NCI-H510A treated with DMSO at 0.1 percent for 48 hours (cell line): ENCODE measurements around the gene GRIA1.

Experiments used
- DNase-seq: peaks from one replicate; lab custom pipeline; 2025; lab: John Stamatoyannopoulos, UW

The GRIA1 gene

GRCh38 chr5:153490118-153491037 lies at the start of gene GRIA1:
GRIA1 (plus strand) TSS chr5:153490670.
- DNase-seq, result no peak

DNA sequence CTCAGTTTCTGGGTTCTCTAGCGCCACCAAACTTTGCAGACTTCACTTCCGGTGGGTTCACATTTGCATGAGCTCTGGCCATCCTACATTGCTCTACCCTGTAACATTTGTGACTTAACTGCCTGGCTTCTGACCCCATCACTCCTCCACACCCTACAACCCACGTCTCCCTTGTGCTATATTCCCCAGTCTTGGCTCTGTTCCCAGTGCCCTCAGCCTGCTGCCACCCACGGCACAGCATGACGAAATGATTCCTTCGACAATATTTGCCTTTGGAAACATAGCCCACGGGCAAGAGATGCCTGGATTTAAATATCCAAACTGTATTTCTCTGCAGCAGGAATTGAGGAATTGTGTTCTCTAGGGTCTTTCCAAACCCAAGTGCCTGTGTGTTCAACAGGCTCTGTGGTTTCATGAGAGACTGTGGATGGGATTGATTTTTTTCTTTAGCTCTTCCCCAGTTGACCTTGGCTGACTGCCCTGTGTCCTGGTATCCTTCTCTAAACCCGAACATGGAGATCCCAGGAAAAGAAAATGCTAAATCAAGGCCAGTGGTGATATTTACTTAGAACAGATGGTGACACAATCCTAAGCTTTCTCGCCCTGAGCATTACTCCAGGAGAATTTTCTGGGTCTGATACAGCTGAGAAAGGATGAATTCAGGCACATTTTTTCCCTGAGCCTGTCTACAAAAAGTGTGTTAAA lies 44.4 kb upstream of the GRIA1 start:
- DNase-seq, result peak; percentile 36

DNA sequence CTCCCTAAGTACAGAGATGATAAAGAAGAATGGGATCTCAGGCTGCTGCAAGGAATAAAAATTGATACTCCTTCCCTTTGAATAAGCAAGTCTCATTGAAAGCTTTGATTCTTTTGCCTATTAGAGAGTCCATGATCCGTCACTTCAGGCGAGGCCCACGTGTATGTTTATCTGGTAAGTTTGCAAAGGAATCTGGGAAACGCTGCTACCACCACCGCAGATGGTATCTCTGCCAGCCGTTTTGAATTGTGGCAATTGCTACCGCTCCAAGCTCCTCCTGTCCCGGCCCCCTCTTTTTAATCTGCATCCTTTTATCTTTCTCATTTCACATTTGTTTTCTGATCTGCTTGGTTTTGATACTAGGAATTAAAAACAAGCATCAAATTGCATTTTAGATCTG lies 42.9 kb upstream of the GRIA1 start:
- no peak for DNase-seq

GRCh38 chr5:153456354-153456753 lies 34.1 kb upstream of the GRIA1 start:
- DNase-seq, result no peak

DNA sequence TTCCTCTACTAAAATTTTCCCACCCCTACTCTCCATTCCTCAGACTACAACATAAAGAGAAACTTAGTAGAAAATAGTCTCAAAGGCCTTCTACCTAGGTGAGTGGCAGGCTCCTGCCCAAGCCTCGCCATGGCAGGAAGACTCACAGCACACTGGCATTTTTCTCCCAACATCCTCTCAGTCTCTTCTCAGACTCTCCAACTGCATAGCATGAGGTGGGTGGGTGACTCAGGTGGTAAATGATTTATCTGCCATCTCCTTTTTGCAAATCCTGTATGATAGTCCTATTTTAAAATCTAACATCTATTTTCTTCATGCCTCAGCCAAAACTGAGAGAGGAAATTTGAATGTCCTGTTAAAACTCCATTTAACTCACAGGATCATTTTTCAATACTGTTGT lies 33.5 kb upstream of the GRIA1 start:
- no peak for DNase-seq

DNA sequence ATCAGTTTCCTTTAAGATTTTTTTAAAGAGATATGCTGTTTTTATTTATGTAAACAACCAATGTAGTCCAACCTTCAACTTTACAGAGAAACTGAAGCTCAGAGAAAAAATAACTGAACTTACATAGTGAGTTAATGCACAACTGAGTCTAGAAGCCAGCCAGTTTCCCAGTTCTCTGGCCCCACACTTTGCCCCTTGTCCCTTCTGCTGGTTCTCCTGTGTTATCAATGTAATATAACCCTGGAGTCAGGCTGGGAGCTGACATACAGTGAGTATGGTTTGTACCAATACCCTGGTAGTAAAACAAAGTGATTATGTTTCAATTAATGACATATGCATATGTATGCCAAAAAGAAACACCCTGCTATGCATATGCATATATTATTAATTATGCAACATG lies 32.2 kb upstream of the GRIA1 start:
- no peak for DNase-seq

DNA sequence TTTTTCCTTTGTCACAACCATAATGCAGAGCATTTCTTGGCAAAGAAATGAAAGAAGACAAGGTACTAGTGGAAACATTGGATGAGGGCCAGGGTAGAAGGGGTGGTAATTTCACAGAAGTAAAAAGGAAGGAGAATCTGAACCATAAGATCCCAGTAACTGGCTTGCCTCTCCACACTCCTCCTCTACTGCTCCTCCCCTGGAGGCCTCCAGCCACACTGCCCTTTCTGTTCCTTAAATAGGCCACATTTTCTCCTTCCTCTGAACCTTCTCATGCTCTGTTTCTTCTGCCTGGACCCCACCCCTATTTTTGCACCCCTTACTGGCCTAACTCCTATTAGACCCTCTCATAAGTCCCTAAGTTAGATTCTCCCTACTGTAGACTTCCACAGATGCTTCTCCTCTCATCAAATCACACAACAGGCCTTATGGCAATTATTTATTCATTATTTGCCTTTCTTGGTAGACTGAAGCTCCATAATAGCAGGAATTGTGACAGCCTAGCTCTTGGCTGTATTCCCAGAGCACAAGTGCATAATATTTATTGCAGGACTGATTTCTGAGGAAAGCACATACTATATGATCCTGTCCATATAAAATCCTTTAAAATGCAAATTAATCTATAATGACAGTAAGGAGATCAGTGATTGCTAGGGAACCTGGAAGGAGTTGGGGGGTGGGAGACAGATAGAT lies 31.3 kb upstream of the GRIA1 start:
- no peak for DNase-seq

DNA sequence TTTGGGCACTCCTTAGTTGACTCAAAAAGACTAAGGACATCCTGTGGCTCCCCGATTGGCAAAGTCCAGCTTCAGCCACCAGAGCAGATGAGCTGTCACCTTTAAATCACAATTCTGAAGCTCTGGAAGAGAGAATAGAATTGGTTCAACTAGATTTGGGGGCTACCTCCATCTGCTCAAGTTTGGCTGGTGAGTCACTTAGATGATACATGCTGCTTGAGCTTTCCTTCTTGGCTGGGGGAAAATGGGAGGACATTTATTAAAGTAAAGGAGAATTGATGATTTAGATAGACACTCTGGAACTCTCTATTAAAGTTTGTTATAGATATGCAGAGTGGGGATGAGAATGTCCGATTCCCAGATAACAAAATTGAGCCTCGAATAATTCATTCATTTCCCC lies 30.0 kb upstream of the GRIA1 start:
- DNase-seq, result no peak

DNA sequence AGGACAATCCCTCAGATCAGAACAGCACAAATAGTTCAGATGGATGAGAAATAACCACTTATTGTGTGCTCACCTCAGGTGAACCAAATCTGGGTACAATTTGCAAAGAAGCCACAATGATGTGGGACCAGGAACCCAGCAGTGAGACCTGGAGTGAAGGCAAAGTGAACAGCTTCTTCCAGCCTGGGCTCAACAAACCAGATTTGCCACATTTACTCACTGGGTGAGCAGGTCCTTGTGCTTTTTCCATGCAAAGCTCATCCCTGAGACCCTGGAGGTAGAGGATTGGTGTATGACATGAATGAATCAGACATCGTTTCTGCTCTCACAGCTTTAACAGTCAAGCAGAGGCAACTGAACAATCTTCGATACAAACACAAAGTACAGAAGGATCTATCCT lies 29.1 kb upstream of the GRIA1 start:
- DNase-seq, result no peak

DNA sequence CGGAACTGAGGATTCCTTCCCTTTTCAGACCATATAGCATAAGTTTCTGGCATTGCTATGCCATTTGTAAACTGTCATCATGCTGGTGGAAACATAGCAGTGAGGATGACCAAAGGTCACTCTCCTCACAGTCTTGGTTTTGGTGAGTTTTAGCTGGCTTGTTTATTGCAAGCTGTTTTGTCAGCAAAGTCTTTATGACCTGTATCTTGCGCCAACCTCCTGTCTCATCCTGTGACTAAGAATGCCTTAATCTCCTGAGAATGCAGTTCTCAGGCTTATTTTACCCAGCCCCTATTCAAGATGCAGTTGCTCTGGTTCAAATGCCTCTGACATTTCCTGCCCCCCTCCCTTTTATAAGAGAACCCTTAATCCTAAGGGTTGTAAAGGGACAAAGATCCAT lies 26.7 kb upstream of the GRIA1 start:
- no peak for DNase-seq

- DNase-seq, result no peak
Measured at GRCh38 chr5:153467546-153467945, 22.9 kb upstream of the GRIA1 start.

DNA sequence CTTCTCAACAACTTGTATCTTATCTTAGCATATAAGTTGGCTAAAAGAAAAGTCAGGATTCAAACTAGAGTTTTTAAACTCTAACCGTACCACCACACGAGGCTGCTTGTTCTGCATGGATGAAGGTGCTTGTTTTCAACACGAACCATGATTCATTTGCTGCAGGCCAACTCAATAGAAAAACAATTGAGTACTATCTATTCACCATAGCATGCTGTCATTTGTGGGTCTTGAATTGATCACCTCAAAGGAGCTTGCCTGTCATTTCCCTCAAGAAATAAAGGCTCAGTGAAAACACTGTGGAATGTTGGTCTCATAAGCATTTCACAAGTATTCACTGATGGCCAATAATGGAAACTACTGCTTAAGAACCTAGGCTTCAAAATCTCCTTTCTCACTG lies 21.0 kb upstream of the GRIA1 start:
- DNase-seq, result no peak

DNA sequence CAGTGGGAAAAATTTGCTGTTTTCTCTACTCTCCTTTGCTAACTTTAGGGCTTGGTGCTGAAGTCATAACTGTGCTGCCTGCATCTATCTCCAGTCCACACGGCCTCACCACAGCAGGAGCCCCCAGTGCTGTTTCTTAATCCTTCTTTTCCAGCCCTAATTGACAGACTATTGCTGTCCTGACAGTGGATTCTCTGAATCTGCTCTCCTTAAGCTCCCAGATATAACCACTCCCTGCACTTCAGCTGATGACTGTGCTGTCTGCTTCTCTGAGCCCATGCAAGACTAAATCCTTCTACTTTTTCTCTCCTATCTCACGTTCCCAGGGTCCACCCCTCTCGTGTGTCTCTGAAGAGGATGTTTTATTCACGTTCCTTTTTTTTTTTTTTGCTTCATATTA lies 19.7 kb upstream of the GRIA1 start:
- DNase-seq, result no peak

- DNase-seq, result no peak
Measured at GRCh38 chr5:153476767-153477166, 13.7 kb upstream of the GRIA1 start.

DNA sequence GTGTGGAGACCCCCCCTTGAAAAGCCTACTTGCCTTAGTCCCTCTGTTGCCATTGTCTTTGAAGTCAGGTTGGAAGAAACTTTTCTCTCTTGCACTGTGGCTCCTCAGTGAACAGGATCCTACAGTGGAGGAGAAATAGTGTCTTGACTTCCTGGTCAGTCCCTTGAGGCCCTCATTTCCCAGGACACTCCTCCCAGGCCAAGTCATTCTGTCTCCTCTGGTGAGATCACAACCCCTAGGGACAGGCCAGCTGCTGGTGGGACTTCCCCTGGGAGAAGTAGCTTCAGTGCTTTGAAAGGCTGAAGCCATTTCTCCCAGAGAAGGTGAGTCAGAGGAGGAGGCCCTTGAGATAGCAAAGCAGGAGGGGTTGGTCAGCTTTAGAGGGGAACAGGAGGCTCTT lies 10.1 kb upstream of the GRIA1 start:
- DNase-seq, result no peak

DNA sequence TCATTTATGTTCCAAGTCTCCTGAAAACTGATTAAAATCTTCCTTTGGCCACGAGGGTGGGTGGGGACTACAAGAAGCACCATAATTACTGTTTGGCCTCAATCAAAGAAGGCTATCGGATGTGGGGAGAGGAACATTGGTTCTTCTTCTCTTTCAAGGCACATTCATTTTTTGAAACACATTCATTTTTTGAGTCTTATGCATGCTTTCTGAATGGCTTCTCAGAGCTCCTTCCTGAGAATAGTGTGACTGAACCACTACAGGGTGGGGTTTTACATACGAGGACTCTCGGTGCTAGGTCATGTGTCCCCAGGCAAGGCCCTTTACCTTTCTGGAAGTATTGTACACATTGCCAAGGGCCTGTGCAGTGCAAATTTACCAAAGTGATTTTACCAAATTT lies 7.0 kb upstream of the GRIA1 start:
- no peak for DNase-seq

- no peak for DNase-seq
Measured at GRCh38 chr5:153485641-153486040, 4.8 kb upstream of the GRIA1 start.

DNA sequence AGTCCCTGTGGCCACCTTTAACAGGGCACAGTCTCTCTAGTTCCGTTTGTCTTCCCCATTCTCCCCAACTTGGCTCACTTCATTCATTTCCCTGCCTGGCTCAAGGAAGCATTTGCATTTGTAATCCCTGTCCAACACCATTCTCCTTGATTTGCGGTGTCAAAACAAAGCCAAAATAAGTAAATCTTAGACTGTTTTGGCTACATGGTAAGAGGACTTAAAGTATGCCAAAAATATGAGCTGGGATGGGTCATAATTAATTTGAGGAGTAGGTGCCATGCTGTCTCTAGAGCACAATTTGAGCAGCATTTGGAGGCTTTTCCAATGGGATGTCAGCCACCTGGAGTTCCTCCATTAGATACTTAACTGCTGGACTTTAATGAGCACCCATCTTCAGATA lies 3.7 kb upstream of the GRIA1 start:
- no peak for DNase-seq

DNA sequence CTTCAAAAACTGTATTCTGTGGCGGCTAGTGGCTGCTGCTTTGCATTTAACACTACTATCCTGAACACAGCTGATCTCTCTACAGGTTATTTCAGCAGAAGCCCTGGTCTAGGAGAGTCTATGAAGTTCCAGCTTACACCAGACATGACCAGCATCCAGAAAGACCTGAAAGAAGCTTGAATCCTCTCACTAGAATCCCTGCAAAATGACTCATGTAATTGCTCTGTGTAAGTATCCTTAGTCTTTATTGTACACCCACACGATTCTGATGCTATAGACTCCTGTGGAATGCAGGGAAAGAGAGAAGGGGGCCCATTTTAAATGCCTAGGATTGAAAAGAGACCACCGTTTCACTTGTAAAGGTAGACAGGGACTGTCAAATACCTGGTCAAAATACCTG lies 859 bp upstream of the GRIA1 start:
- no peak for DNase-seq

DNA sequence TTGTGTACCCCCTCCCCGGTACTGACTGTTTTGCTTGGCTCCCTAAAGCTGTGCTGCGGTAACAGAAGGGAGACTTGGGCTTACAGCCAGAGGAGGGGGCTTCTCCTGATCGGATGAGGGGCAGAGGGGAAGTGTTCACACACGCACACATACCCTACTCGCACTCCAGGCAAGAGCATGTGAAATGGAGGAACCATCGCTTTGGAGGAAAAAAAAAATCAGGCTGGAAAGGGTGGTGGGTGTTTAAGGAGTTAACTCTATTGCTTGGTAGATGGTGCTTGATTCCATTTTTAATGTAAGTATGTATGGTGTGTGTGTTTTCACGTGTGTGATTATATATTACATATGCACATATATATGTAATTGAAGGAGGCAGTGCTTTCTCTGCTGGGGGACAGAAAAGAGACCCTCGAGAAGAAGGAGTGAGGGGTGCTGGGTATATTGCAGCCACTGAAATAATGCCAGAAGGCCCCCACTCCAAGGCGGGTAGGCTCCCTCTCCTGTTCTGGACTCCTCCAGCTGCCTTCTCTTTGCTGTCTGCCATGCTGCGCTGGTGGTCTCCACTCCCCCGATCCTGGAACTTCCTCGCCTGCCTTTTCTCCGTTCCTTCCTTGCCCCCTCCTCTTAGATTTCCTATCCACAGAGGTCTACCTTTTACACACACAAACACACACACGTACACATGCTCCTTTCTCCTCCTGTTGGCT lies 721 bp downstream of the GRIA1 start:
- no peak for DNase-seq

DNA sequence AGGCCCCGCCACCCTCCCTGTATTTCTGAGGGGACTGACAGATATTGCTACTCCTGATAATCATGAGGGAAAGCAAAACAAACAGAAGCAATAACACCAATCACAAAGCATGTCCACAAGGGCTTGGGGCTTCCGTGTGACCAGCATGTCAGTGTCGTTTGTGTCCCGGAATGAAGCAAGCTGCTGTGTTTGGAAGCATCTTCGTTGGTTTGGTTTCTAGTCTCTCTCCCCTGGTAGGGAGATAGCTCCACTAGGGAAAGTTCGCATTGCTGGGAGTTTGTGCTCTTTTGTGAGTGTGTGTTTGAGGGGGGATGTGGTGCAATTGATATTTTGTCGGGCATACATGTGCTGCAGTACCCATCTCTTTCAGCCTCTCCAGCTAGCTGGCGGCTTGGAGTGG lies 1.4 kb downstream of the GRIA1 start:
- DNase-seq, result peak; percentile 52

DNA sequence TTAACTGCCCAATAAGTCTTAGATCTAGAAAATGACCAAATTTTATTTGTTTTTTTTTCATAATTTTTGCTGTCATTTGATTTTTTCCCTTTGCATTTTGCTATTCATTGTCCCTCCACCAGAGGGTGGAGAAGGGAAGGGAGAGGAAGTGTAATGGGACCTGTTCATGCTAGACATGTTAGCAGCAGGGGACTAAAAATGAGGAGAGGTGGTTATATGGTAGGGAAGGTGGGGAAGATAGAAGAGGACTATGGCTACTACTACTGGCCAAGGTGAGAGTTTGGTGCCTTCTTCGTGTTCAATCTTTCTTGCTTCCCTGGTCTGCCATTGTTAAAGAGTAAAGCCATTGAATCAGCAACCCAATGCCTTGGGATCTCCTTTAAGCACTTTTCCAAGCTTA lies 6.4 kb downstream of the GRIA1 start:
- DNase-seq, result no peak
